GM21515 (cell line): Measurements from ENCODE around the gene STK39.

Experiments used
- ATAC-seq: cut with Tn5 transposase; IDR thresholded peaks from one replicate; pipeline ENCODE4 v1.9.1; 2021; ENCODE audit not compliant: unreplicated experiment

The STK39 gene

DNA sequence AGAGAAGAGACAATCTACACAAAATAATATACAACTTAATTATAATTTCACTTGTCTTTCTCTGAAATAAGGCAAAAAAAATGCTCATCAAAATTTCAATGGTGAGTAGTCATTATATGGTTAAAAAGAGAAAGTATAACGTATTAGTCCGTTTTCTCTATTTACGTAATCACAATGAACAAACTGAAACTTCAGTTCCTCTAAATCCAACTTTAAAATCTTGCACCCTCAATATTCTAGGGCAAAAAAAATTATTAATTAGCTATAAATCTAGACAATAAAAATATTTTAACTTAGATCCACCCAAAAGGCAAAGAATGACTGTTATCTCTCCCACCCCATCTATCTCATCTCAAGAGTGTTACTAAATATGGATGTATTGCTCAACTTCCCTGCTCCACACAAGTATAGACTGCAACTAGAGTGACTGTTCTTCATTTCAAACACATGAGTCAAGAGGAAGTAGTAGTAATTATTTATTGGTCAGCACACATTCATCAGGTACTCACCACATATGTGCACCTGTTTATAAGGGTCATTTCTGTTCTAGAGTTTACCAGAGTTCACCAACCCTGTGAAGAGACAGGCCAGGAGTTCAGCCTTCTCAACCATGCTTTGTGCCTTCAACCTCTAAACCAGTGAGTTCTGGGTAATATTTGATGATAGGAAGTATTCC lies 36.4 kb downstream of the STK39 start:
- ATAC-seq, result no peak

DNA sequence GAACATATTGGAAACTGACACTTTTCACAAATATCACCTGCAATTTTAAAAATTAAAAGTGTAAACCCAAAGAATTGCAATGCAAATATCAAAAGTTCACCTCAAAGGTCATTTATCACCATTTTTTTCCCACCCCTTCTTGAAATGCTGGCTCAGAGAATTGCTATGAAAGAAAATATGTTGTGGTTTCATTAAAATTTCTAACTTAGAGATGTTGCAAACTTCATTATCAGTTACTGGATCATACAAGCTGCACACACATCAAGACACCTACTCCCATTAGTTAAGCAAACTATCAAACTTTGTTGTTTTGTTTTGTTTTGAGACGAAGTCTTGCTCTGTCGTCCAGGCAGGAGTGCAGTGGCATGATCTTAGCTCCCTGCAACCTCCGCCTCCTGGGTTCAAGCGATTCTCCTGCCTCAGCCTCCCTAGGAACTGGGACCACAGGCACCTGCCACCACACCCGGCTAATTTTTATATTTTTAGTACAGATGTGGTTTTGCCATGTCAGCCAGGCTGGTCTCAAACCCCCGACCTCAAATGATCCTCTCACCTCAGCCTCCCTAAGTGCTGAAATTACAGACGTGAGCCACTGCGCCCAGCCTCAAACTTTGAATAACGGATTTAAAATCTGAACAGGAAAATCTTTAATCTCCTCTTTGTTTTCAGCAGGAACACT lies 37.0 kb downstream of the STK39 start:
- no peak for ATAC-seq

GRCh38 chr2:168208652-168209051 lies 38.7 kb downstream of the STK39 start:
- no peak for ATAC-seq

- no peak for ATAC-seq
Measured at GRCh38 chr2:168207851-168208250, 39.5 kb downstream of the STK39 start.

GRCh38 chr2:168203762-168204693 lies 43.4 kb downstream of the STK39 start:
- no peak for ATAC-seq

- ATAC-seq, result no peak
Measured at GRCh38 chr2:168201584-168202116, 45.7 kb downstream of the STK39 start.

DNA sequence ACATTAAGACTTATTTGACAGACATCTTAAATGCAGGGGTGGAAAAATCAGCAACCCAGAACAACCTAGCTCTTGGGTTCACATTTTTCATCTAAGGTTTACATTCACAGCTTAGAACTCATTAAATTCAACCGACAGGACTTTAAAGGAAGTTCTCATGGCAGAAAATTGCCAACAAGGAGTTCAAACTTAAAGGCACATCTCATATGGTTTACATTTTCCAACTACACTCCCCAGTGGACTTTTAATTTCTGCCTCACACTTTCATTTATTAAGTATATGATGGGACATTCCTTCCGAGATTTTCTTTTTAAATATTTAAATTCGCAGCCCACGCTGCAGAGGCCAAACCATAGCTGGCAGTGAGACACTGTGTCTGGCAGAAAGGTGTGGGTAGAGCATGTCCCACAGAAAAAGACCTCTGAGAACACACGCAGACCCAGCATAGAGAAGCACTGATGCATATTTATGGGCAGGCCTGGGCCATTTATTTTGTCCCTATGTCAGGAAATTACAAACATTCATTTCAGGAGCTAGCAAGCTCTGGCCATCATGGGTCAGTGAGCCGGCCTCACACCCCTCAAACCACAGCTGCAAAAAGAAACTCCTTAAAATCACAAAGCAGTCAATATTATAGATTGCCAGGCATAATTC lies 46.3 kb downstream of the STK39 start:
- no peak for ATAC-seq

DNA sequence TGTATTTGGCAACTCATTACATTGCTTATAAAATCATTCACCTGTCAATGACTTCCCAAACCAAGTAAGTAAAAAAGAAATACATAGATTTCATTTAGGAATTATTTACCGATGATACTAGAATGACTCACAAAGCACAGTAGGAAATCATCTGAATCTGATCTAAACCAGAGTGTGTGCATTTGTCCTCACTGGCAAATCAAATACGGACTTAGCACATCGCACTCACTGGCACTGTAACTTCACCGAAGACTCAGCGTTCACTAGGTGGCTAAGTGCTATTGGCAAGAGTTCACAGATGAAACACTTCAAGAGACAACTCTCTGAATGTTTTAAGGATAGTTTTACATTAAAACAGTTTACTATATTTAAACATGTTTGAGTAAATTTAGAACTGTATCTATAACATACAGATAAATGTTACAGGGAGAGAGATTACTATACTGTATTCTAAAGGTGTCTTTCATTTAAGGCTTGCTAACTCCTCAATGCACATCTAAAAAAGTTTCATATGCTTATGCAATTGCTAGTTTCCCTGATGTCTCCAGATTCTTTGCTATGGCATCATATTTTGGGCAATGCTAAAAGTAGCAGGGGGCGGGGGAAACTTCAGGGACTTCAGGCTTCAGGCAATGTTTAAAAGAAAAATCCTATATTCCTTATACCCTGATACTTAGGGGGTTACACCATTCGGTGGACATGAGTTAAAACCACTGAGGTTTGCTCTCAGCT lies 48.8 kb downstream of the STK39 start:
- ATAC-seq, result no peak

- no peak for ATAC-seq
Measured at GRCh38 chr2:168196764-168197180, 50.6 kb downstream of the STK39 start.

GRCh38 chr2:168194784-168195522 lies 52.4 kb downstream of the STK39 start:
- ATAC-seq, result peak; percentile 89

DNA sequence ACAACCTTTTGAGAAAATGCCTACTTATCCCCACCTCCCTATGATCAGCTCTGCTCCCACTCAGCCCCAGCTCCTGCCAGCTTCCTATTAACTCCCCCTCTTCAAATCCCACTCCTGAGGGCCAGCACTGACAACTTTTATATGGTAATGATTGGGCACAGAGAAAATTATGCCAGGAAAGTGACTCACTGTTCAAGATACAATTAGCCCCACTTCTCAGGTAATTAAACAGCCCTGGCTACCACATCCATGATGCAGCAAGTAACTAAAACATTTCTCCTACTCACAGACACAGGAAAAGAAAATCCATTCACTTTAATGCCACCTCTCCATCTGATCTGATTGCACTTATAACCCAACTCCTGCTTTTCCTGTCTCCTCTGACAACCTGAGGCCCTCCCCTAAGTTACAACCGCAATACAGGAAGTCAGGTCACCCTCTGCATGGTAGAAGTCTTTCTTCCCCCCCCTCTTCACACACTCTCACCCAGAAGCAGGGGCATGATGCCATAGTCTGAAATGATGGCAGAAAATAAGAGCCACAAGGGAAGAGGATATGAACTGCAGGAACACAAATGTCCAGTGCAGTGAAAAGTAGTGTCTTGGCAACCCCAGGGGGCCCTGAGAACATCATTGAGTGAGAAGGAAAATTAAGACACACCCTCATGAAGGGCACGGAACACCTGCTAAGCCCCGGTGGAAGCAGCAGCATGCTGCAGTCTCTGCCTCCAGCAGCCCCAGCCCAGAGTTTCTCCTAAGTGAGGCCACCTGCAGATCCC lies 54.4 kb downstream of the STK39 start:
- ATAC-seq, result no peak

- no peak for ATAC-seq
Measured at GRCh38 chr2:168191955-168192785, 55.2 kb downstream of the STK39 start.

DNA sequence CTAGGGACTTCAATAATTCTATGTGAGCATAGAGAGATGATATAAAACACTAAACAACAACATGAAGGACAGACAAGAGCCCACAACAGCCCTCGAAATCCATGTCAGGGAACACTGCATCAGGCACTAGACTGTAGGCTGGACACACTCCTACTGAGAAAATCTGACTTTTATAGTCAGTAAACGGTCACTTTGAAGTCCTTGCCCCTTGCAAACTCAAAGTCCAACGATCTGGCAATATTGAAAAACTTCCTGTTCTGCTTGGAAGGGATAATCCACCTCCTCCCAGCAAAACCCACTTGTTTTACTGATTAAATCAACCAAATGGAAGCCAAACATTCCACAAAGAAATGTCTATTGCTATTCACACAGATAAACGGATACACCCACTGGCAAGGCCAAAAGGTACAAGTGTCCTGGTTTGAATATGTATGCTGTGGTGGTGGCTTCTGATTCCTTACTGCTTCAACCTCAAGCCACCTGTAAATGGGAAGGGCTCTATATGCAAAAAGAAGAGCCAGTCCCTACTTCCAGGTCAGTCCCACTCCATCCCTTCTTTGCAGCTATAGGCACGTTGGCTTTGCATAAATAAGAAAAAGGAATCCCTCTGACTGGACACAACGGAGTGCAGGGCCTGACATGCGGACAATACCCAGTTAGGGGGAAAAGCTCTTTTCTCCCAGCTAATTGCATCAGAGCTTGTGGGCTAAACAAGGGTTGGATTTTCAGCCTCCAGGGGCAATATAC lies 56.6 kb downstream of the STK39 start:
- ATAC-seq, result no peak

DNA sequence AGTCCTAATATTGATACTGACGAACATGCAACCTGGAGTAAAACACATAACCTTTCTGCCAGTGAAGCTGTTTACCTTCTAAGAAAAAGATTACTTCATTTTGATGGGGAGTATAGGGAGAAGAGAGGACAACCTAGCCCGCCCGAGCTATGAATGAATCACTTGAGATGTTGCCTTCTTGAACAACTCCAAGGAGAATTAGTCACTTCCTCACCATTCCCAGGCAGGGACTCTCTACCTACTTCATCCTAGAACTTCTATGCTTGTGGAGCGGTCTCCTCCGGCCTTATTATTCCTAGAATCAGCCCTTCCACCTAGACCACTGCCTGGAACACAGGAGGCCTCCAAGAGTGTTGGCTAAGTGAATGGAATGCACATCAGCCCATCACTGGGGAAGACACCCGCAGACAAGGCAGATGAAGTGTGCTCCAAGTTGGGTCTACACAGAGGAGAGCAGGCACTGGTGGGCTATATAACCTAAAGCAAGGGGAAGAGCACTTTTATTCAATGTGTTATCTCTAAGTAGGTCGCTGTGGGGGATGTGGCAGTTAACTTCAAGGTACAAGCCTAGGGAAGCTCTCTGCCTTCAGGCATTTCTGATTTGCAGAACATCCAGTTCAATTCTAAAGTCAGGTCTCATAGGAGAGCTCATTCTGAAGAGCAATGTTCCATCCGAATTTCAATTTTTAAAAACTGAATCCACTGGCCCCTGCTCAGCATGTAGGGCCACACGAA lies 57.4 kb downstream of the STK39 start:
- ATAC-seq, result no peak

GRCh38 chr2:168188002-168188401 lies 59.4 kb downstream of the STK39 start:
- ATAC-seq, result no peak

GRCh38 chr2:168186452-168186851 lies 60.9 kb downstream of the STK39 start:
- ATAC-seq, result no peak
